Measurements from ENCODE around the gene PCNX4.
"Not testable (repeated sequence)": the region's sequence is repeated elsewhere in the genome, so short reads cannot be mapped to it uniquely, and the experiment has no call there.

Gene PCNX4

GRCh38 chr14:60091550-60092525 is at the start of gene PCNX4:
TSS of gene PCNX4 (plus strand) at chr14:60091923. CDS start at chr14:60107639, 15,716 bp downstream.
- DNase-seq = peak; percentile 95 to 96

GRCh38 chr14:60047976-60048375 is 43.7 kb upstream of the PCNX4 start:
- DNase-seq = not testable (repeated sequence)

- peak in 1 of 2 donors; percentile 7 for DNase-seq
Measured at GRCh38 chr14:60051721-60052221, 40.0 kb upstream of the PCNX4 start.

- DNase-seq = no peak
Measured at GRCh38 chr14:60058087-60058486, 33.6 kb upstream of the PCNX4 start.

GRCh38 chr14:60061371-60061770 is 30.4 kb upstream of the PCNX4 start:
- no peak for DNase-seq

GRCh38 chr14:60064491-60065072 is 27.1 kb upstream of the PCNX4 start:
- DNase-seq = peak in 1 of 2 donors; percentile 64

- no peak for DNase-seq
Measured at GRCh38 chr14:60067882-60068281, 23.8 kb upstream of the PCNX4 start.

- DNase-seq = no peak
Measured at GRCh38 chr14:60079723-60080122, 12.0 kb upstream of the PCNX4 start.

- no peak for DNase-seq
Measured at GRCh38 chr14:60085085-60085484, 6.6 kb upstream of the PCNX4 start.

- no peak for DNase-seq
Measured at GRCh38 chr14:60085693-60086092, 6.0 kb upstream of the PCNX4 start.

- no peak for DNase-seq
Measured at GRCh38 chr14:60087668-60088067, 4.1 kb upstream of the PCNX4 start.

GRCh38 chr14:60089221-60089620 is 2.5 kb upstream of the PCNX4 start:
- no peak for DNase-seq

- DNase-seq = peak; percentile 18 to 33
Measured at GRCh38 chr14:60090864-60091519, 731 bp upstream of the PCNX4 start.

- DNase-seq = no peak
Measured at GRCh38 chr14:60092526-60092920, 800 bp downstream of the PCNX4 start.

- DNase-seq = peak in 1 of 2 donors; percentile 6
Measured at GRCh38 chr14:60093080-60093479, 1.4 kb downstream of the PCNX4 start.

- DNase-seq = no peak
Measured at GRCh38 chr14:60093606-60094005, 1.9 kb downstream of the PCNX4 start.

- DNase-seq = peak in 1 of 2 donors; percentile 11
Measured at GRCh38 chr14:60094306-60094897, 2.7 kb downstream of the PCNX4 start.

- DNase-seq = no peak
Measured at GRCh38 chr14:60095231-60095630, 3.5 kb downstream of the PCNX4 start.

- no peak for DNase-seq
Measured at GRCh38 chr14:60095781-60096450, 4.2 kb downstream of the PCNX4 start.

- DNase-seq = no peak
Measured at GRCh38 chr14:60097974-60098373, 6.3 kb downstream of the PCNX4 start.

- not testable (repeated sequence) for DNase-seq
Measured at GRCh38 chr14:60099855-60100254, 8.1 kb downstream of the PCNX4 start.

- DNase-seq = no peak
Measured at GRCh38 chr14:60101786-60102185, 10.1 kb downstream of the PCNX4 start.
